K562 (cell line): ENCODE data around the gene LIMCH1. TPM values are rescaled to one million over a fixed set of nuclear protein-coding genes. Genes with fewer than 3 reads are reported as not detected.

ENCODE experiments used
- BRD9 ChIP-seq: fragments of 450-650 bp; IDR thresholded peaks from 2 replicates; pipeline ENCODE4 v1.6.1; 2018; ENCODE audit warnings: low read depth; ENCODE audit not compliant: partially characterized antibody
- EP400 ChIP-seq: fragments of 450-650 bp; IDR thresholded peaks from 2 replicates; pipeline ENCODE4 v1.6.1; 2017; ENCODE audit warnings: antibody characterized with exemption, mild to moderate bottlenecking, moderate library complexity
- GTF2A2 ChIP-seq: IDR thresholded peaks from 2 replicates; pipeline ENCODE4 v1.6.1; 2016; ENCODE audit warnings: mild to moderate bottlenecking, missing genetic modification characterization, missing compliant biosample characterization
- HLTF ChIP-seq: fragments of 450-650 bp; IDR thresholded peaks from 2 replicates; pipeline ENCODE4 v1.6.1; 2016
- KAT8 ChIP-seq: fragments of 450-650 bp; IDR thresholded peaks from 2 replicates; pipeline ENCODE4 v1.6.1; 2016; ENCODE audit warnings: low read depth, mild to moderate bottlenecking
- KLF6 ChIP-seq: fragments of 250-450 bp; sonication (Bioruptor Pico); IDR thresholded peaks from 2 replicates; pipeline ENCODE4 v1.4.0; 2020; ENCODE audit warnings: mild to moderate bottlenecking, moderate library complexity, borderline replicate concordance
- NBN ChIP-seq: fragments of 450-650 bp; IDR thresholded peaks from 2 replicates; pipeline ENCODE4 v1.6.1; 2016; ENCODE audit warnings: low read depth, mild to moderate bottlenecking
- RBBP5 ChIP-seq: fragments of 200-600 bp; sonication (generic); IDR thresholded peaks from 2 replicates; pipeline ENCODE4 v1.6.1; 2012; ENCODE audit warnings: borderline replicate concordance, mild to moderate bottlenecking, low read length, control low read depth, inconsistent platforms; ENCODE audit not compliant: insufficient read depth, poor library complexity, severe bottlenecking
- SIN3B ChIP-seq: fragments of 450-650 bp; IDR thresholded peaks from 2 replicates; pipeline ENCODE4 v1.6.1; 2017; ENCODE audit warnings: low read depth, mild to moderate bottlenecking, moderate library complexity
- ZC3H8 ChIP-seq: fragments of 450-650 bp; IDR thresholded peaks from 2 replicates; pipeline ENCODE4 v1.6.1; 2017
- ZNF79 ChIP-seq: fragments of 250-450 bp; sonication (Bioruptor Pico); IDR thresholded peaks from 2 replicates; pipeline ENCODE4 v1.4.0; 2020; ENCODE audit warnings: low read depth, mild to moderate bottlenecking, moderate library complexity
- polyA plus RNA-seq, 8 experiments: library from polyadenylated mRNA; depleted of rRNA in 4 of 8; stranded (reverse) in 5 of 8; unstranded in 3 of 8; fragments of >200 nt; fragmentation: Nextera tagmentation in 2 of 8; fragmentation: Illumina TruSeq in 1 of 8; extraction: Ambion mirVana in 2 of 8; extraction: Trizol in 1 of 8; gene quantifications; 2 replicates each; pipeline versions ENCODE4 v1.2.1 to v1.2.3, GENCODE V29; 2011 to 2014; ENCODE audit warnings: inconsistent platforms in 1 of 8, missing spikeins in 1 of 8
- total RNA-seq, 7 experiments: library from RNA; depleted of rRNA in 6 of 7; stranded (reverse); fragments of >200 nt in 6 of 7; fragmentation: Illumina TruSeq in 2 of 7; extraction: Trizol in 2 of 7; gene quantifications; 2 replicates each; pipeline versions ENCODE4 v1.2.1 to v1.2.3, GENCODE V29; 2011 to 2021; ENCODE audit warnings: low replicate concordance in 1 of 7
- TF ChIP-seq, protein P1 (sequence below), 2 experiments: fragments of 450-650 bp; IDR thresholded peaks; 2 replicates each; pipeline ENCODE4 v1.6.1; 2016; ENCODE audit warnings: mild to moderate bottlenecking in 2 of 2, borderline replicate concordance in 1 of 2, low read depth in 1 of 2, moderate library complexity in 1 of 2
- TF ChIP-seq, protein P2 (sequence below): fragments of 250-450 bp; sonication (Bioruptor Pico); IDR thresholded peaks from 2 replicates; pipeline ENCODE4 v1.8.0; 2021; ENCODE audit warnings: borderline replicate concordance, mild to moderate bottlenecking, moderate library complexity; ENCODE audit not compliant: poor library complexity, severe bottlenecking

LIMCH1 gene
- total and polyA plus RNA-seq, 9 of the 15 experiments (the other 6 are each of a cell fraction or from before 2014, with no cell fraction given) = 0.35 TPM; not detected in 8

DNA sequence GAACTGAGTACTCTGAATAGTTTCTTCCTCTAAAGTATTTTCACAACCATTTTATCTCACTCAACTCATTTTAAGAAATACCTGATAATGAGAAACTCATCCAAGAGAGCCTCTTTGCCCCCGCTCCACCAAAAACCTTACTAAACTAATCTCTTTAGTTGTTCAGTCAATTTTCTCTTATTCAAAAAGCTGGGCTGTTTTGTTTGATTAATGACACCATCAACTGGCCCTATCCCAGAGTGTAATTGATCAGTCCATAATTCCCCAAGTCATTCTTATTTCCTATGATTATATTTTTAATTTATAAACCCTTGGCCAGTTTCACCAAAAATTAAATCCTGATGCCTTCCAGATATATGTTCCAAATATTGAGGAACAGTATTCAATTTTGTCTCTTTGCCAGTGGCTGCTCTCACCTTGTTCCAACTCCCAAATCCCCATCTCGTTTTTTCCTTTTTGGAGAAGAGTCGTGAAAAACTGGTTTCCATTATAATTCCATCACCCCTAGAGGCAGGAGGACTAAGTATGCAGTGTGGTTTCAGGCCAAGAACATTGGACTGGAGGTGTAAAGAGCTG lies 10.4 kb downstream of the LIMCH1 start (continued):
- TF ChIP-seq, protein P1, sequence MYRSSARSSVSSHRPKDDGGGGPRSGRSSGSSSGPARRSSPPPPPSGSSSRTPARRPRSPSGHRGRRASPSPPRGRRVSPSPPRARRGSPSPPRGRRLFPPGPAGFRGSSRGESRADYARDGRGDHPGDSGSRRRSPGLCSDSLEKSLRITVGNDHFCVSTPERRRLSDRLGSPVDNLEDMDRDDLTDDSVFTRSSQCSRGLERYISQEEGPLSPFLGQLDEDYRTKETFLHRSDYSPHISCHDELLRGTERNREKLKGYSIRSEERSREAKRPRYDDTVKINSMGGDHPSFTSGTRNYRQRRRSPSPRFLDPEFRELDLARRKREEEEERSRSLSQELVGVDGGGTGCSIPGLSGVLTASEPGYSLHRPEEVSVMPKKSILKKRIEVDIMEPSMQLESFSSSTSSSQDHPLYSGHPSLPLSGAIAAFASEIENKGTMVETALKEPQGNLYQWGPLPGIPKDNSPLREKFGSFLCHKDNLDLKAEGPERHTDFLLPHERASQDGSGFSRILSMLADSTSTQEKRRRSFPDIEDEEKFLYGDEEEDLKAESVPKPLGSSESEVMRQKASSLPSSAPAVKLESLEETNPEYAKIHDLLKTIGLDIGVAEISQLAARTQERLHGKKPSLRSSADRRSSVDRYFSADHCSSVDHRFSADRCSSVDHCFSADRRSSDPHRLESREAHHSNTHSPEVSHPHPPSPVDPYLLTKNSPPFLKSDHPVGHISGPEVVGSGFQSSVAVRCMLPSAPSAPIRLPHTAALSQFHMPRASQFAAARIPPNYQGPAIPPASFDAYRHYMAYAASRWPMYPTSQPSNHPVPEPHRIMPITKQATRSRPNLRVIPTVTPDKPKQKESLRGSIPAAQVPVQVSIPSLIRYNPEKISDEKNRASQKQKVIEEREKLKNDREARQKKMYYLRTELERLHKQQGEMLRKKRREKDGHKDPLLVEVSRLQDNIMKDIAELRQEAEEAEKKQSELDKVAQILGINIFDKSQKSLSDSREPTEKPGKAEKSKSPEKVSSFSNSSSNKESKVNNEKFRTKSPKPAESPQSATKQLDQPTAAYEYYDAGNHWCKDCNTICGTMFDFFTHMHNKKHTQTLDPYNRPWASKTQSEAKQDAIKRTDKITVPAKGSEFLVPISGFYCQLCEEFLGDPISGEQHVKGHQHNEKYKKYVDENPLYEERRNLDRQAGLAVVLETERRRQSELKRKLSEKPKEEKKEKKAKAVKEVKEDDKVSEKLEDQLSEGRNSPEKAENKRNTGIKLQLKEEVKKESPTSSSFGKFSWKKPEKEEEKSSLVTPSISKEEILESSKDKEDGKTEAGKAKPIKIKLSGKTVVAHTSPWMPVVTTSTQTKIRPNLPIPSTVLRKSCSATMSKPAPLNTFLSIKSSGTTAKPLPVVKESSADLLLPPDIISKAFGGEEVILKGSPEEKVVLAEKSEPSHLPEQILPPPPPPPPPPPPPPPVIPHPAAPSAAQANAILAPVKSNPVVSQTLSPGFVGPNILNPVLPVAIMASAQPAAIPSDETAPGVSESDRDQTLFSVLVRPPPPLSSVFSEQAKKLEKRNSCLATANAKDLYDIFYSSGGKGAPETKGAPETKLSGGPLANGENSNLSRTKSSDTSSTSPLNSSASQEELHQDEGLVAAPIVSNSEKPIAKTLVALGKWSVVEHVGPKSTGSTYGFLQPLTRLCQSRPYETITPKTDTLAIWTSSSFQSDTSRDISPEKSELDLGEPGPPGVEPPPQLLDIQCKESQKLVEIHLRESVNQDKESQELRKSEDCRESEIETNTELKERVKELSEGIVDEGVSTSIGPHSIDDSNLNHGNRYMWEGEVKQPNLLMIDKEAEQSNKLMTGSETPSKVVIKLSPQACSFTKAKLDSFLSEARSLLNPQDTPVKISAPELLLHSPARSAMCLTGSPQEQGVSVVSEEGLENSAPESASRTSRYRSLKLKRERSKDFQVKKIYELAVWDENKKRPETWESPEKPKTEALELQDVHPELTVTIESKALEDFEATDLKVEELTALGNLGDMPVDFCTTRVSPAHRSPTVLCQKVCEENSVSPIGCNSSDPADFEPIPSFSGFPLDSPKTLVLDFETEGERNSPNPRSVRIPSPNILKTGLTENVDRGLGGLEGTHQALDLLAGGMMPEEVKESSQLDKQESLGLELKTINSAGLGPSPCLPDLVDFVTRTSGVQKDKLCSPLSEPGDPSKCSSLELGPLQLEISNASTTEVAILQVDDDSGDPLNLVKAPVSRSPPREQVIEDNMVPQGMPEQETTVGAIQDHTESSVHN (IDR thresholded peaks at IDR 0.05; ENCODE audit: borderline replicate concordance in 1 of 2, low read depth in 1 of 2) = no peak
- TF ChIP-seq EP400 (no peak), KLF6 (CRISPR knock-in tag) (no peak), HLTF (no peak), KAT8 (no peak), ZNF79 (no peak), SIN3B (no peak), ZC3H8 (no peak), RBBP5 (no peak), NBN (no peak), BRD9 (no peak), GTF2A2 (no peak)
- TF ChIP-seq, protein P2, sequence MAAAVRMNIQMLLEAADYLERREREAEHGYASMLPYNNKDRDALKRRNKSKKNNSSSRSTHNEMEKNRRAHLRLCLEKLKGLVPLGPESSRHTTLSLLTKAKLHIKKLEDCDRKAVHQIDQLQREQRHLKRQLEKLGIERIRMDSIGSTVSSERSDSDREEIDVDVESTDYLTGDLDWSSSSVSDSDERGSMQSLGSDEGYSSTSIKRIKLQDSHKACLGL (CRISPR knock-in tag) = no peak
